H1 (cell line): ENCODE data around the gene PCDH9. TPM values are rescaled to one million over a fixed set of nuclear protein-coding genes. Genes with fewer than 3 reads are reported as not detected.

Experiments used
- CEBPB ChIP-seq: IDR thresholded peaks from 2 replicates; pipeline ENCODE4 v1.6.1; 2012; ENCODE audit warnings: low read depth, low read length
- CHD1 ChIP-seq: IDR thresholded peaks from 2 replicates; pipeline ENCODE4 v1.6.1; 2012; ENCODE audit warnings: low read depth, low read length, improper control_type of control experiment
- CHD2 ChIP-seq: IDR thresholded peaks from 2 replicates; pipeline ENCODE4 v1.6.1; 2012; ENCODE audit warnings: low read length, improper control_type of control experiment
- CHD7 ChIP-seq: fragments of 300-600 bp; sonication (generic); IDR thresholded peaks from 2 replicates; pipeline ENCODE4 v1.7.1; 2012; ENCODE audit warnings: low read length, moderate library complexity, mild to moderate bottlenecking, inconsistent platforms; ENCODE audit not compliant: insufficient replicate concordance
- GABPA ChIP-seq: IDR thresholded peaks from 2 replicates; pipeline ENCODE4 v1.6.1; 2011; ENCODE audit warnings: mild to moderate bottlenecking, low read length, moderate library complexity, borderline replicate concordance; ENCODE audit not compliant: insufficient read depth
- JUND ChIP-seq: IDR thresholded peaks from 2 replicates; pipeline ENCODE4 v1.6.1; 2011; ENCODE audit warnings: mild to moderate bottlenecking, improper control_type of control experiment, low read length
- KDM1A ChIP-seq: fragments of 200-600, 300-600 bp; sonication (generic); IDR thresholded peaks from 2 replicates; pipeline ENCODE4 v1.7.1; 2016; ENCODE audit warnings: mild to moderate bottlenecking, low read length, borderline replicate concordance
- KDM4A ChIP-seq: IDR thresholded peaks from one replicate; pipeline ENCODE4 v1.7.1; 2012; ENCODE audit warnings: low read depth, mild to moderate bottlenecking, moderate library complexity, low read length, inconsistent platforms; ENCODE audit not compliant: severe bottlenecking
- RAD21 ChIP-seq, 2 experiments: IDR thresholded peaks in 1 of 2; conservative IDR thresholded peaks in 1 of 2; 2 replicates each; pipeline ENCODE4 v1.6.1; 2011; ENCODE audit warnings: low read depth in 2 of 2, low read length in 2 of 2, improper control_type of control experiment in 1 of 2, inconsistent platforms in 1 of 2, mild to moderate bottlenecking in 1 of 2, moderate library complexity in 1 of 2
- SIRT6 ChIP-seq: IDR thresholded peaks from one replicate; pipeline ENCODE4 v1.7.1; 2012; ENCODE audit warnings: low read length, inconsistent platforms
- SP1 ChIP-seq: IDR thresholded peaks from 2 replicates; pipeline ENCODE4 v1.6.1; 2011; ENCODE audit warnings: low read depth, low read length
- SRF ChIP-seq: IDR thresholded peaks from 2 replicates; pipeline ENCODE4 v1.6.1; 2011; ENCODE audit warnings: mild to moderate bottlenecking, low read depth, low read length, moderate library complexity
- TBP ChIP-seq: IDR thresholded peaks from 2 replicates; pipeline ENCODE4 v1.6.1; 2011; ENCODE audit warnings: low read depth, low read length, improper control_type of control experiment
- polyA plus RNA-seq, 7 experiments: library from polyadenylated mRNA; depleted of rRNA in 3 of 7; stranded (reverse) in 5 of 7; unstranded in 2 of 7; fragments of >200 nt in 5 of 7; fragments of 200-250 nt in 2 of 7; gene quantifications; 1 replicate in 5 of 7; 2 replicates in 1 of 7; 4 replicates in 1 of 7; pipeline versions ENCODE4 v1.2.1 to v1.2.3, GENCODE V29; 2011 to 2013; ENCODE audit warnings: missing spikeins in 2 of 7, mixed read lengths in 2 of 7
- total RNA-seq: library from RNA; stranded (reverse); fragmentation: NEBNext Ultra II Directional; extraction: Animal tissue kit (Norgen Biotek cat#: 25700); gene quantifications from 2 replicates; pipeline ENCODE4 v1.2.1, GENCODE V29; 2021

PCDH9 gene
- total and polyA plus RNA-seq, 2 of the 8 experiments (the other 6 are each of a cell fraction or from before 2014, with no cell fraction given), result 0.12 to 0.60 TPM

GRCh38 chr13:66974889-66975288 lies 255.2 kb downstream of the PCDH9 start (continued):
- no peak for TF ChIP-seq CHD7
- TF ChIP-seq JUND, result no peak
- TF ChIP-seq GABPA, result no peak
- TF ChIP-seq KDM1A, result no peak
- TF ChIP-seq CHD2, result no peak
- no peak for TF ChIP-seq CHD1
- no peak for TF ChIP-seq KDM4A
- TF ChIP-seq SRF, result no peak
- TF ChIP-seq RAD21 (IDR thresholded peaks at IDR 0.05 in 1 of 2, conservative IDR thresholded peaks at IDR 0.05 in 1 of 2; ENCODE audit: low read depth in 2 of 2, low read length in 2 of 2), result no peak
- TF ChIP-seq SIRT6, result no peak
- no peak for TF ChIP-seq CEBPB
- no peak for TF ChIP-seq SP1
- no peak for TF ChIP-seq TBP
